Measurements from ENCODE around the gene EFL1. TPM values are rescaled to one million over a fixed set of nuclear protein-coding genes. Genes with fewer than 3 reads are reported as not detected.

EFL1 gene
- total RNA-seq, 1 donor from 2014 or later, result 24.7 TPM

- Histone ChIP-seq H3K36me3 (peaks cover 38% of the 10 kb centered on the region), H3K9me3 (no peaks in the 10 kb centered on the region), H3K4me1 (peaks cover 2% of the 10 kb centered on the region), H3K4me3 (no peak overlapping the region), H3K27me3 (ENCODE audit: low read depth) (no peaks in the 10 kb centered on the region), H3K27ac (no peak overlapping the region)
- ATAC-seq (no peak), DNase-seq (no peak)
- intact Hi-C loops (cut with DNase I), result no loop called here
- TF ChIP-seq CTCF (IDR thresholded peaks at IDR 0.05), result no peak
Measured at GRCh38 chr15:82134461-82134860, 128.1 kb downstream of the EFL1 start.

- peaks cover 34% of the 10 kb centered on the region for H3K36me3 ChIP-seq
- intact Hi-C loops (cut with DNase I), result no loop called here
Measured at GRCh38 chr15:82133251-82133650, 129.3 kb downstream of the EFL1 start.

GRCh38 chr15:82132742-82133141, 129.8 kb downstream of the EFL1 start:
- DNase-seq (no peak), ATAC-seq (no peak)
- TF ChIP-seq CTCF (IDR thresholded peaks at IDR 0.05), result no peak
- H3K4me3 ChIP-seq, result no peak overlapping the region
- H3K27ac ChIP-seq, result no peak overlapping the region
- H3K9me3 ChIP-seq, result no peaks in the 10 kb centered on the region
- H3K27me3 ChIP-seq (ENCODE audit: low read depth), result no peaks in the 10 kb centered on the region
- H3K4me1 ChIP-seq, result no peaks in the 10 kb centered on the region
- peaks cover 29% of the 10 kb centered on the region for H3K36me3 ChIP-seq
- intact Hi-C loops (cut with DNase I), result no loop called here

More at GRCh38 chr15:82133251-82133650, 129.3 kb downstream of the EFL1 start:
- Histone ChIP-seq H3K27ac (no peak overlapping the region), H3K4me1 (no peaks in the 10 kb centered on the region), H3K27me3 (ENCODE audit: low read depth) (no peaks in the 10 kb centered on the region), H3K9me3 (no peaks in the 10 kb centered on the region), H3K4me3 (no peak overlapping the region)
- TF ChIP-seq CTCF (IDR thresholded peaks at IDR 0.05), result no peak
- ATAC-seq (no peak), DNase-seq (no peak)

- no peaks in the 10 kb centered on the region for H3K4me1 ChIP-seq
- H3K36me3 ChIP-seq, result peaks cover 22% of the 10 kb centered on the region
- H3K27me3 ChIP-seq (ENCODE audit: low read depth), result no peaks in the 10 kb centered on the region
- H3K4me3 ChIP-seq, result no peak overlapping the region
- no peak for DNase-seq
- intact Hi-C loops (cut with DNase I), result no loop called here
- no peak overlapping the region for H3K27ac ChIP-seq
- no peak for ATAC-seq
- no peaks in the 10 kb centered on the region for H3K9me3 ChIP-seq
- TF ChIP-seq CTCF (IDR thresholded peaks at IDR 0.05), result no peak
Measured at GRCh38 chr15:82132096-82132495, 130.4 kb downstream of the EFL1 start.

- Histone ChIP-seq H3K36me3 (peaks cover 10% of the 10 kb centered on the region), H3K4me1 (no peaks in the 10 kb centered on the region), H3K4me3 (no peak overlapping the region), H3K27ac (no peak overlapping the region), H3K9me3 (no peaks in the 10 kb centered on the region), H3K27me3 (ENCODE audit: low read depth) (no peaks in the 10 kb centered on the region)
- DNase-seq (no peak), ATAC-seq (no peak)
- no peak for TF ChIP-seq CTCF (IDR thresholded peaks at IDR 0.05)
- intact Hi-C loops (cut with DNase I), result no loop called here
Measured at GRCh38 chr15:82130248-82130647, 132.3 kb downstream of the EFL1 start.

- no peaks in the 10 kb centered on the region for H3K9me3 ChIP-seq
- intact Hi-C loops (cut with DNase I), result no loop called here
- DNase-seq, result no peak
- H3K4me3 ChIP-seq, result no peak overlapping the region
- TF ChIP-seq CTCF (IDR thresholded peaks at IDR 0.05), result no peak
- H3K36me3 ChIP-seq, result peaks cover 10% of the 10 kb centered on the region
- H3K27me3 ChIP-seq (ENCODE audit: low read depth), result no peaks in the 10 kb centered on the region
- no peak for ATAC-seq
- H3K27ac ChIP-seq, result no peak overlapping the region
- no peaks in the 10 kb centered on the region for H3K4me1 ChIP-seq
Measured at GRCh38 chr15:82129761-82130160, 132.8 kb downstream of the EFL1 start.

All from lower lobe of right lung (tissue), 2 donors.